Motor neuron (in vitro differentiated cells): Measurements from ENCODE around the gene ITGA3. TPM values are rescaled to one million over a fixed set of nuclear protein-coding genes. Genes with fewer than 3 reads are reported as not detected.
A peak's percentile ranks its signal among the peaks of the same experiment; 100 is the strongest.

Source experiments
- ATAC-seq, 8 experiments: fragments of 200-7000 bp; cut with Tn5 transposase; replicated peaks in 6 of 8; 2 replicates each; pipeline ENCODE4 v1.8.0; 2021; ENCODE audit warnings: mild to moderate bottlenecking in 8 of 8, moderate library complexity in 8 of 8
- H3K27ac ChIP-seq, 2 donors: fragments of 250-450 bp; sonication (Bioruptor Pico); 2 replicates each; pipeline ENCODE4 v1.9.0; 2021; ENCODE audit warnings: antibody characterized with exemption in 2 of 2, mild to moderate bottlenecking in 2 of 2, moderate library complexity in 1 of 2
- H3K4me1 ChIP-seq, 2 donors: fragments of 250-450 bp; sonication (Bioruptor Pico); replicated peaks in 1 of 2; 2 replicates each; pipeline ENCODE4 v1.6.1; 2021; ENCODE audit warnings: antibody characterized with exemption in 2 of 2, mild to moderate bottlenecking in 2 of 2, moderate library complexity in 1 of 2
- H3K4me3 ChIP-seq, 5 donors: fragments of 250-450 bp; sonication (Bioruptor Pico); 2 replicates each; pipeline ENCODE4 v1.9.0; 2021; ENCODE audit warnings: antibody characterized with exemption in 5 of 5, mild to moderate bottlenecking in 5 of 5, moderate library complexity in 4 of 5
- WGBS, 10 experiments: fragments of 450-650 bp; shearing (Covaris generic); methylation state at CpG; one replicate each; pipeline ENCODE4 v1.0.0; 2022; 5-methylcytosine and 5-hydroxymethylcytosine counted together
- in situ Hi-C, 9 experiments: fragments of 400-800 bp; cut with MboI; loops; one replicate each; pipeline ENCODE4 v1.15.0; 2021; ENCODE audit warnings: low sequenced_read_pairs in 9 of 9, low pct_unique_long_range_greater_than_20kb in 2 of 9; ENCODE audit not compliant: unreplicated experiment in 9 of 9
- total RNA-seq, 8 experiments: library from RNA; unstranded; fragments of 300-600 nt; gene quantifications; 2 replicates each; pipeline versions ENCODE4 v1.2.3 to v1.2.4, GENCODE V29; 2022

ITGA3 gene
- total RNA-seq, 8 experiments from 2014 or later = 2.9 to 72.8 (median 9.1) TPM

- H3K27ac ChIP-seq = no peak overlapping the region
- 92 to 100% (median 95%) methylated on average over 1 to 6 of the region's 7 CpGs; no CpG with 5 or more reads in 5 of the 10 experiments for WGBS, 10 experiments
- in situ Hi-C loops = no loop called here
- no peak for ATAC-seq
- H3K4me3 ChIP-seq = no peak overlapping the region
- peaks cover 16 to 17% of the 10 kb centered on the region in 2 donors for H3K4me1 ChIP-seq
These were observed 57.9 kb downstream of the ITGA3 start for GRCh38 chr17:50113624-50114320.

- ATAC-seq = no peak
- Histone ChIP-seq H3K4me3 (no peak overlapping the region), H3K27ac (no peak overlapping the region), H3K4me1 (peaks cover 16 to 17% of the 10 kb centered on the region in 2 donors)
- WGBS, 10 experiments = 20 to 100% (median 80%) methylated on average over 1 to 3 of the region's 4 CpGs; no CpG with 5 or more reads in 5 of the 10 experiments
- in situ Hi-C loops = no loop called here
These were observed 58.5 kb downstream of the ITGA3 start for GRCh38 chr17:50114401-50114800.

GRCh38 chr17:50114849-50115357 is 59.0 kb downstream of the ITGA3 start:
- H3K27ac ChIP-seq = no peak overlapping the region
- H3K4me3 ChIP-seq = no peak overlapping the region
- 8 to 62% (median 23%) methylated on average over 1 to 6 of the region's 6 CpGs; no CpG with 5 or more reads in 2 of the 10 experiments for WGBS, 10 experiments
- in situ Hi-C loops = no loop called here
- H3K4me1 ChIP-seq = peaks cover 16 to 17% of the 10 kb centered on the region in 2 donors
- ATAC-seq = peak in 4 of 8 experiments; percentile 4 to 45 (median 29)

- 80 to 100% (median 87%) methylated on average over 1 to 3 of the region's 17 CpGs; no CpG with 5 or more reads in 6 of the 10 experiments for WGBS, 10 experiments
- no peak overlapping the region for H3K4me3 ChIP-seq
- H3K4me1 ChIP-seq = peaks cover 15 to 17% of the 10 kb centered on the region in 2 donors
- in situ Hi-C loops = no loop called here
- ATAC-seq = no peak
- no peak overlapping the region for H3K27ac ChIP-seq
These were observed 59.8 kb downstream of the ITGA3 start for GRCh38 chr17:50115756-50116155.

GRCh38 chr17:50117202-50118051 is 61.5 kb downstream of the ITGA3 start:
- Histone ChIP-seq H3K27ac (peak overlapping the region in 1 of 2 donors; percentile 8), H3K4me1 (peaks cover 0 to 4% of the 10 kb centered on the region in 2 donors), H3K4me3 (peak overlapping the region in 1 of 5 donors; percentile 1)
- WGBS, 10 experiments = 3% methylated on average over 8 of the region's 64 CpGs; no CpG with 5 or more reads in 9 of the 10 experiments
- in situ Hi-C loops = no loop called here
- peak; percentile 59 to 96 (median 90) for ATAC-seq

- no peak for ATAC-seq
- Histone ChIP-seq H3K27ac (no peak overlapping the region), H3K4me3 (no peak overlapping the region), H3K4me1 (peaks cover 3 to 7% of the 10 kb centered on the region in 2 donors)
- WGBS, 10 experiments = 67 to 100% (median 90%) methylated on average over 1 to 13 of the region's 23 CpGs; no CpG with 5 or more reads in 4 of the 10 experiments
- in situ Hi-C loops = no loop called here
These were observed 62.3 kb downstream of the ITGA3 start for GRCh38 chr17:50118076-50118827.

GRCh38 chr17:50118828-50119218 is 62.9 kb downstream of the ITGA3 start:
- in situ Hi-C loops = no loop called here

GRCh38 chr17:50120475-50121253 is 64.8 kb downstream of the ITGA3 start:
- in situ Hi-C loops = no loop called here
- no peak overlapping the region for H3K27ac ChIP-seq
- no peak overlapping the region for H3K4me3 ChIP-seq
- ATAC-seq = no peak
- WGBS, 10 experiments = 56 to 100% (median 84%) methylated on average over 1 to 5 of the region's 7 CpGs; no CpG with 5 or more reads in 1 of the 10 experiments
- H3K4me1 ChIP-seq = peaks cover 16 to 18% of the 10 kb centered on the region in 2 donors

More at GRCh38 chr17:50118828-50119218, 62.9 kb downstream of the ITGA3 start:
- Histone ChIP-seq H3K4me3 (no peak overlapping the region), H3K4me1 (peaks cover 9 to 13% of the 10 kb centered on the region in 2 donors), H3K27ac (no peak overlapping the region)
- WGBS, 10 experiments = 60 to 88% (median 70%) methylated on average over 1 to 2 of the region's 4 CpGs; no CpG with 5 or more reads in 6 of the 10 experiments
- ATAC-seq = no peak

- H3K4me1 ChIP-seq = peaks cover 14 to 19% of the 10 kb centered on the region in 2 donors
- peak overlapping the region in 1 of 2 donors; percentile 67 for H3K27ac ChIP-seq
- H3K4me3 ChIP-seq = no peak overlapping the region
- in situ Hi-C loops = no loop called here
- WGBS, 10 experiments = 80% methylated on average over 1 of the region's 3 CpGs; no CpG with 5 or more reads in 8 of the 10 experiments
- peak in 1 of 8 experiments; percentile 6 for ATAC-seq
These were observed 67.0 kb downstream of the ITGA3 start for GRCh38 chr17:50122945-50123344.

- peak; percentile 60 to 95 (median 85) for ATAC-seq
- Histone ChIP-seq H3K4me3 (no peak overlapping the region), H3K4me1 (peaks cover 19 to 25% of the 10 kb centered on the region in 2 donors), H3K27ac (peak overlapping the region; percentile 60 to 67)
- in situ Hi-C loops = no loop called here
- 0 to 75% (median 48%) methylated on average over 1 to 5 of the region's 12 CpGs; no CpG with 5 or more reads in 3 of the 10 experiments for WGBS, 10 experiments
These were observed 67.9 kb downstream of the ITGA3 start for GRCh38 chr17:50123649-50124349.

GRCh38 chr17:50125420-50125997 is 69.6 kb downstream of the ITGA3 start:
- Histone ChIP-seq H3K4me3 (no peak overlapping the region), H3K4me1 (peaks cover 20 to 26% of the 10 kb centered on the region in 2 donors), H3K27ac (no peak overlapping the region)
- 80 to 100% (median 100%) methylated on average over 1 to 2 of the region's 4 CpGs; no CpG with 5 or more reads in 4 of the 10 experiments for WGBS, 10 experiments
- in situ Hi-C loops = no loop called here
- no peak for ATAC-seq
